ENCODE results near the gene TUBB6.

The TUBB6 gene

GRCh38 chr18:12352188-12352587 lies 44.1 kb downstream of the TUBB6 start:
- no peak overlapping the region for H3K4me3 ChIP-seq (ENCODE audit: low read length)
- TF ChIP-seq, protein P1, sequence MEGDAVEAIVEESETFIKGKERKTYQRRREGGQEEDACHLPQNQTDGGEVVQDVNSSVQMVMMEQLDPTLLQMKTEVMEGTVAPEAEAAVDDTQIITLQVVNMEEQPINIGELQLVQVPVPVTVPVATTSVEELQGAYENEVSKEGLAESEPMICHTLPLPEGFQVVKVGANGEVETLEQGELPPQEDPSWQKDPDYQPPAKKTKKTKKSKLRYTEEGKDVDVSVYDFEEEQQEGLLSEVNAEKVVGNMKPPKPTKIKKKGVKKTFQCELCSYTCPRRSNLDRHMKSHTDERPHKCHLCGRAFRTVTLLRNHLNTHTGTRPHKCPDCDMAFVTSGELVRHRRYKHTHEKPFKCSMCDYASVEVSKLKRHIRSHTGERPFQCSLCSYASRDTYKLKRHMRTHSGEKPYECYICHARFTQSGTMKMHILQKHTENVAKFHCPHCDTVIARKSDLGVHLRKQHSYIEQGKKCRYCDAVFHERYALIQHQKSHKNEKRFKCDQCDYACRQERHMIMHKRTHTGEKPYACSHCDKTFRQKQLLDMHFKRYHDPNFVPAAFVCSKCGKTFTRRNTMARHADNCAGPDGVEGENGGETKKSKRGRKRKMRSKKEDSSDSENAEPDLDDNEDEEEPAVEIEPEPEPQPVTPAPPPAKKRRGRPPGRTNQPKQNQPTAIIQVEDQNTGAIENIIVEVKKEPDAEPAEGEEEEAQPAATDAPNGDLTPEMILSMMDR (IDR thresholded peaks at IDR 0.05; ENCODE audit: insufficient read depth, low read depth, low read length, missing control alignments): no peak
- no peak for DNase-seq (ENCODE audit: low read depth)

DNA sequence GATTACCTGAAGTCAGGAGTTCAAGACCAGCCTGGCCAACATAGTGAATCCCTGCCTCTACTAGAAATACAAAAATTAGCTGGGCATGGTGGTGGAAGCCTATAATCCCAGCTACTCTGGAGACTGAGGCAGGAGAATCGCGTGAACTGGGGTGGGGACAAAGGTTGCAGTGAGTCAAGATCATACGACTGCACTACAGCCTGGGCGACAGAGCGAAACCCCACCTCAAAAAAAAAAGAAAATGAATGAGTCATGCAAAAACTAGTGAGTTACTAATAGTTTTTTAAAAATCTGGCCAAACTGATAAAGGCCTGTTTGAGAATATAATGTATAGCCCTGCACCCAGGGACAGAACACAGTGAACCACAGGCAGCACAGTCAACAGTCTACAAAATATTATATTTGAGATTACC lies 51.5 kb downstream of the TUBB6 start:
- H3K4me3 ChIP-seq (ENCODE audit: low read length): no peak overlapping the region
- TF ChIP-seq, protein P1 (IDR thresholded peaks at IDR 0.05; ENCODE audit: insufficient read depth, low read depth, low read length, missing control alignments): no peak
- DNase-seq (ENCODE audit: low read depth): peak; percentile 30

DNA sequence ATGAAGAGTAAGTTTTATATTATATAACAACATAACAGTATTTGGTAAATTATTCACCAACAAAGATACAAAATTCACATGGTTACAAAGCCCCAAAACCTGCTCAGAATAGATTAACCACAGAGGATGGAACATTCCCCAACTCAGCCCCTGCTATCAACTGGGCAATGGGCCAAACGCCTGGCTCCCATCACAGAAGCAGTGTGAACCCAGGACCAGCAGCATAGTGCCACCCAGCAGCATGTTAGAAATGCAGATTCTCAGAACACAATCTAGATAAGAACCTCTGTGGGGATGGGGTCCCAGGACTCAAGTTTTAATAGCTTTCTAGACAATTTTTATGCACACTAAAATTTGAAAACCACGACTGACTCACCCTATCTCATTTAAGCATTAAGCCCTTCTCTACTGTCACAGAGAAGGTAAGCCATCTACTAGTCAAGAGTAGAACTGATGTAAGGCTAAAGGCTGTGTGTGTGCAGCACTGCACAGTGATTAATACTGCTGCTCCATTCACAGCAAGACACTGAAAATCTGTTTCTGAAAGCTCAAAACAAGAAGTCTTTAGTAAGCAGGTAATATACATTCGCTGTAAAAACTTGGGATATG lies 53.8 kb downstream of the TUBB6 start:
- no peak overlapping the region for H3K4me3 ChIP-seq (ENCODE audit: low read length)
- no peak for DNase-seq (ENCODE audit: low read depth)

DNA sequence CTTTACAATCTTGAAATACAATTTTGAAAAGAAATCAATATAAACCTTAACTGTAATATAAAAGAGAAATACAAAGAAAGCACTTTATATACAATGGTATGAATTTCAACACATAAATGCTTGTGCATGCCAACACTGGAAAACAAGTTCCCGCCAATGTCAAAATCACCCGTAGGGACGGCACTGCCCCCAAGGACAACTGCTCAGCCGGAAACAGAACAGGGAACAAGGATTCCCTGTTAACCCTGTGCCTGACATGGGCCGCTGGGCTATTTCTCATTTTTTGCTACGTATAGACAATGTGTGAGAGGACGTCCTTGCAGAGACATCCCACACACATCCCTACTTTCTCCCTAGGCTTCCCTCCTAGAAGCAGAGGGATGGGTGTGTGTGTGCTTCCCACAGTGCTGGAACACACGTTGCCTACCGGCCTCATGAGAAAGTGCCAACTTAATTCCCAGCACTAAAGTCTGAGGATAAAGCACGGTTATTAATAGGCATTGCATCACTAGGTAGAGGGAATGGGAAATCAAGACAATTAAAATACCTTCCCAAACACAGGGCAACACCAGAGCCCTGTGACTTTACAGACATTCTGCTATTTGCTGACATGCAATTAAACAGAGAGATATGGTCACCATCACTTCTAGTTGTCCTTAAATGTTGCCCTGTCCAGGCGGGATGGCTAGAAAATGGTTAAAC lies 54.6 kb downstream of the TUBB6 start:
- H3K4me3 ChIP-seq (ENCODE audit: low read length): no peak overlapping the region
- TF ChIP-seq, protein P1 (IDR thresholded peaks at IDR 0.05; ENCODE audit: insufficient read depth, low read depth, low read length, missing control alignments): no peak
- no peak for DNase-seq (ENCODE audit: low read depth)

More for the DNA sequence above, 53.8 kb downstream of the TUBB6 start:
- TF ChIP-seq, protein P1 (IDR thresholded peaks at IDR 0.05; ENCODE audit: insufficient read depth, low read depth, low read length, missing control alignments): no peak

DNA sequence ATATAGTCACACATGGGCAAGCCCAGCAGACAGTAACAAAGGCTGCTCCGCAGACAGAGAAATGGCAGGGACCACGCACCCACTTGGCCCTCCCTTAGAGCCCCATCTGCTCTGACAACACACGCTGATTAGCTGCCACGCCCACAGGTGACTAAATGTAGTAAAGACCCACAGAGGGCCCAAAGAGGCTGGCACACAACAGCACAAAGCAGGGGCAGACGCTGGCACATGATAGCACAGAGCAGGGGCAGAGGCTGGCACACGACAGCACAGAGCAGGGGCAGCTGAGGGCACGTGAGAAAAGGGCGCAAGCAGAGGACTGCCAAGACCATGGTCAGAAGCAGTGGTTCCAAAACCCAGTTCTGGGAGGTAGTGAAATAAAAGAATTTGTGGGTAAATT lies 58.3 kb downstream of the TUBB6 start:
- no peak overlapping the region for H3K4me3 ChIP-seq (ENCODE audit: low read length)
- TF ChIP-seq, protein P1 (IDR thresholded peaks at IDR 0.05; ENCODE audit: insufficient read depth, low read depth, low read length, missing control alignments): no peak
- no peak for DNase-seq (ENCODE audit: low read depth)

GRCh38 chr18:12366784-12367183 lies 58.7 kb downstream of the TUBB6 start:
- no peak for DNase-seq (ENCODE audit: low read depth)
- TF ChIP-seq, protein P1 (IDR thresholded peaks at IDR 0.05; ENCODE audit: insufficient read depth, low read depth, low read length, missing control alignments): no peak

GRCh38 chr18:12369211-12369610 lies 61.2 kb downstream of the TUBB6 start:
- DNase-seq (ENCODE audit: low read depth): no peak
- TF ChIP-seq, protein P1 (IDR thresholded peaks at IDR 0.05; ENCODE audit: insufficient read depth, low read depth, low read length, missing control alignments): no peak
- H3K4me3 ChIP-seq (ENCODE audit: low read length): no peak overlapping the region

More at GRCh38 chr18:12366784-12367183, 58.7 kb downstream of the TUBB6 start:
- H3K4me3 ChIP-seq (ENCODE audit: low read length): no peak overlapping the region
